Measurements from ENCODE around the gene ZMIZ1.

DNA sequence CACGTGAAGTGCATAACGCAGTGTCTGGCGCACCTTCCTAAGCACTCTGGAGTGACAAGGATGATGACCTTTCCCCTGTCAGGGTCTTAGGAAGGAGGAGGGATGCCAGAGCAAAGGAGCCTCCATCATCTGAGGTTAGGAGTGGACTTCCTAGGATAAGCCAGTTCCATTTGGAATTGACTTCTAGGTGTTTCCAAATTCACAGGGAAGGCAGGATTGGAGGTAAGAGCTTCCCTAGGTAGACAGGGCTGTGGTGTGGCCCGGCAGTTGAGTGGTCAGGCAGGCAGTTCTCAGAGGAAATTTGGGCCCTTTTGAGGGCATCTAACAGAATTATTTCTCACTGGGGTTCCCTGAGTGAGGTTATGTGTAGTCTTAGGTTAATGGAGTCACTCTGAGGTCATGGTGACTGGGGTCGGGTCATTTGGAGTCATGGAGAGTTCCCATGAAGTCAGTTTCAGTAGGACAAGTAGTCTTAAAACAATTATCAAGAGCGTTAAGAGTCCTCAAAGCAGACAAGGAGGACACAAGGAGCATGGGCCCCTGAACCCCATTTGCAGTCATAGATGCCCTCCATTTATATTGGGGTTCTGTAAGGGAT lies 286.8 kb downstream of the ZMIZ1 start:
- TF ChIP-seq EP300 (IDR thresholded peaks at IDR 0.05) (no peak), POLR2A (IDR thresholded peaks at IDR 0.05) (no peak)
- TF ChIP-seq, protein P1, sequence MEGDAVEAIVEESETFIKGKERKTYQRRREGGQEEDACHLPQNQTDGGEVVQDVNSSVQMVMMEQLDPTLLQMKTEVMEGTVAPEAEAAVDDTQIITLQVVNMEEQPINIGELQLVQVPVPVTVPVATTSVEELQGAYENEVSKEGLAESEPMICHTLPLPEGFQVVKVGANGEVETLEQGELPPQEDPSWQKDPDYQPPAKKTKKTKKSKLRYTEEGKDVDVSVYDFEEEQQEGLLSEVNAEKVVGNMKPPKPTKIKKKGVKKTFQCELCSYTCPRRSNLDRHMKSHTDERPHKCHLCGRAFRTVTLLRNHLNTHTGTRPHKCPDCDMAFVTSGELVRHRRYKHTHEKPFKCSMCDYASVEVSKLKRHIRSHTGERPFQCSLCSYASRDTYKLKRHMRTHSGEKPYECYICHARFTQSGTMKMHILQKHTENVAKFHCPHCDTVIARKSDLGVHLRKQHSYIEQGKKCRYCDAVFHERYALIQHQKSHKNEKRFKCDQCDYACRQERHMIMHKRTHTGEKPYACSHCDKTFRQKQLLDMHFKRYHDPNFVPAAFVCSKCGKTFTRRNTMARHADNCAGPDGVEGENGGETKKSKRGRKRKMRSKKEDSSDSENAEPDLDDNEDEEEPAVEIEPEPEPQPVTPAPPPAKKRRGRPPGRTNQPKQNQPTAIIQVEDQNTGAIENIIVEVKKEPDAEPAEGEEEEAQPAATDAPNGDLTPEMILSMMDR (IDR thresholded peaks at IDR 0.05): no peak
